NK-92 treated with Interleukin-12 subunit alpha and Interleukin-12 subunit beta, amount 100 ng/mL, for 24 hours (cell line): Measurements from ENCODE around the gene DENND2D.
A peak's percentile ranks its signal among the peaks of the same experiment; 100 is the strongest.
"Not testable (repeated sequence)": the region's sequence is repeated elsewhere in the genome, so short reads cannot be mapped to it uniquely, and the experiment has no call there.

Experiments
- DNase-seq: peaks from one replicate; lab custom pipeline; 2025; lab: John Stamatoyannopoulos, UW

DENND2D gene

DNA sequence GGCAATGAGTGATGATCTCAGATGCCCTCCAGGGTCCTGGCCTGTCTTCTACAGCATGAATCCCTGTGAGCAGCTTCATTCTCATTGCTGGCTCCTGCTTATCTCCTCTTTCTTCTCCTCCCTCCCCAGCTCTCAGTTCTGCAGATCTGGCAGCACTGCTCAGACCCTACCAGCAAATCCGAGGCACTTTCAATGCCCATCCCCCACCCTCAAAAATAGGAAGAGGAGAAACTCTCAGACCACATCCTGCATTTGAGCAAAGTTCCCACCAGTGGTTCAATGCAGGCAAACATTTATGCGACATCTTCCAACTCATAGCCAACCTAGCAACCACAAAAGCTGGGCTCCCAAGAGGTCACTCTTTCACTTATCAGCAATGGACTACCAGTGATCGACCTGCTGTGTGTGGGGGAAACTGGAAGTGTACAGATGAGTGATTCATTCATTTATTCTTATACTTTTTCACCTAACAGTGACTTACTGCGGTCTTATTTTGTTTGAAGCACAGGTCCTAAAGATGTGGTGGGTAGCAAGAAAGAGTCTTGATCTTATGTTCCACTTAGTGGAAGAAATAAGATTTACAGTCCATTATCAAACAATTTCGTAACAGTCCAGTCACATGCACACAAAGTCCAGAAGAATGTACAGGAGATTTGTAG is 21.3 kb upstream of the DENND2D start:
- DNase-seq, result peak; percentile 54

- no peak for DNase-seq
Observed at GRCh38 chr1:111221276-111221632, 20.8 kb upstream of the DENND2D start.

GRCh38 chr1:111220302-111220890 is 19.9 kb upstream of the DENND2D start:
- no peak for DNase-seq

DNA sequence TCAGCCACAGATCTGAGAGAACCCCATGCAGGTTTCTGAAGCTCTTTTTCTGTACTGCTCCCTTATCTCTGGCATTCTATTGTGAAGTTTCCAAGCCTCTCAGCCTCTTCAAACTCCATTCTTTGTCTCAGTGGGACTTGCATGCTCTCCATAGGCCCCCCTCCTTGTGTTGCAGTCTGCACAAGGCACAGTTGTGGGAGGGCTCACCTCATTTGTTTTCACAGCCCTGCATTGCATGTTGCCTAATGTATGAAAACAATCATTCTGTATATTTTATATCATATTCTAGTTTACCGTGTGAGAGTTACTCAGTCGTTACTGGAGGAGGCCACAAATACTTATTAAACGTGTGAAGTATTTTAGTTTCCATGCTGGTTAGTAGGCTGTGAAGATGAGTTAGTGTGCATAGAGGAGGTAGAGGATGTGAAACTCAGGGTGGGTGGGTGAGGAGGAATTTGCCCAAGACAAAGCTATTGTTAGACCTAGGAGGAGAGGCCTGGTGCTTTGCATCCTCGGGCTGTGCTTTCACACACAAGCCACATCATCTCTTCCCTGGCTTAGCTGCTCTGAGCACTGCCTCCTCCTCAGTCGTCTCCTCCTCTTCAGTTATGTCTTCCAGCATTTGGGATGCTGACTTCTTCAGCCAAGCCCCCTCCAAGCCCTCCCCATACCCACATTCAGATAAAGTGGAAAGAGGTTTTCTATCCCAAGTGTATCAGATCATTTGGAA is 19.3 kb upstream of the DENND2D start:
- peak; percentile 37 for DNase-seq

GRCh38 chr1:111218701-111219556 is 18.5 kb upstream of the DENND2D start:
- DNase-seq, result no peak

DNA sequence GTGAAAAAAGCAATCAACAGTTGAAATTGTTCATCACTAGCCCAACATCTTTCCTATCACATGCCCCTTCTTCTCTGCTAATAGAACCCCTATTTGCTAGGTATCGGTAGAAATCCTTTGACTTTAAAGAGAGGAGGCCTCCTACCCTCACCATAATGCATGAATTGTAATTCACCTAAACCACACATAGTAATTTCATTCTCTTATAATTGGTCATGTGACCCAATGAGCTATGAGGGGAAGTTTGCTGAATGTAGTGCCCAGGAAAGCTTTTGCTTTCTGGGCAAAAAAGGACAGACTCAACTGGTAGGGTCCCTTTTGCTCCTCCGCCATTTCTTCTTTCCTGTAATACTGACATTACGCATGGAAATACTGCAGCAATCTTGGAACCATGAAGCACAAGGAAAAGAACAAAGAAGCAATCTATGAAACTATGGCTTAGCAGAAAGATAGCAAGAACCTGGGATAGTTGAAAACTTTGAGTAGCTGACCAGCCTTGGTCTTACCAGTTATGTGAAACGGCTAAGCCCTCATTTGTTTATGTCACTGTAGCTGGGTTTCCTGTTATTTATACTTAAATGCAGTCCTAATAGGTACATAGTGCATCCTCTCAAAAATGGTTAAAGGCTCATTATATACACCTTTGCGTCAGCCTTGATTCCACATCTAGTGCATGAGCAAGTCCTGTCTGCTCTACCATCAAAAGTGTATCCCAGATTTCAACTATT is 16.9 kb upstream of the DENND2D start:
- no peak for DNase-seq

- DNase-seq, result no peak
Observed at GRCh38 chr1:111216751-111217150, 16.3 kb upstream of the DENND2D start.

- DNase-seq, result not testable (repeated sequence)
Observed at GRCh38 chr1:111215285-111215684, 14.8 kb upstream of the DENND2D start.

GRCh38 chr1:111214884-111215283 is 14.4 kb upstream of the DENND2D start:
- no peak for DNase-seq

DNA sequence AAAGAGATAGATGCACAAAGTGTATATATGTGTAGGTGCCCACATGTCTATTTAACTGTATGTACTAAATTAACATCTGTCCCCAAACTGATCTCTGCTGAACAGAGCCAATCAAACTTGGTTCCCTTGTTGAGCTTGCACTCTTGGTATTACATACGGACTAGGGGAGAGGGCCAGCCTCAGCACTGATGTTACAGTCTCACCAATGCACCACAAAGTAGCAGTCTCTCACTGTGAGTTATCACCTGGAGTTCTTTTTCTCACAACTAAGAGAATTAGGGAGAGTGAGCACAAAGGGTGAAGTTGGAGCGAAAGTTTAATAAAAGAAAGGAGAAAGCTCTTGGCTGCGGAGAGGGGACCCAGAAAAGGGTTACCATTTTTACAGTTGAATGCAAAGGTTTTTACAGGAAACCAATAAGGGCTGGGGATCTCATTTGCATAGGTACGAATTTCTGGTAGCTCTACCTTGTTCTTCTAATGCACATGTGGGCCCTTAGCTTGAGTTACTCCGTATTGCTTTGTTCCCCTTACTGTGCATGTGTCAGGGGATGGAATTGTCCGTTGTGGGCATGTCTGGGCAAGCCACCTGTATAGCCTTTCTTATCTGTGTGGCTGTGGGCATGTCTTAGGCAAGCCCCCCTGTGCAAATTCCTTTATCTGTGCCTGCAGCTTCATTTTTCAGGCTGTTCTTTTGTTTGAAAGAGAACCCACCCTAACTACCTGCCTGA is 13.8 kb upstream of the DENND2D start:
- no peak for DNase-seq

DNA sequence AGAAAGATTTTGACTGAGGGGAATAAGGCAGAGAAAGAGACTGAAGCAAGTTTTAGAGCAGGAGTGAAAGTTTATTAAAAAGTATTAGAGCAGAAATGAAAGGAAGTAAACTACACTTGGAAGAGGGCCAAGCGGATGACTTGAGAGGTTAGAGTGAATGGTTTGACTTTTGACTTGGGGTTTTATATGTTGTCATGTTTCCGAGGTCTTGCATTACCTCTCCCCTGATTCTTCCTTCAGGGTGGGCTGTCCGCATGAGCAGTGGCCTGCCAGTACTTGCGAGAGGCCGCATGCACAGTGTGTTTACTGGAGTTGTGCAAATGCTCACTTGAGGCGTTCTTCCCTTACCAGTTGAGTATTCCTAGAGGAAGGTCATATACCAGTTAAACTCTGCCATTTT is 13.0 kb upstream of the DENND2D start:
- no peak for DNase-seq

DNA sequence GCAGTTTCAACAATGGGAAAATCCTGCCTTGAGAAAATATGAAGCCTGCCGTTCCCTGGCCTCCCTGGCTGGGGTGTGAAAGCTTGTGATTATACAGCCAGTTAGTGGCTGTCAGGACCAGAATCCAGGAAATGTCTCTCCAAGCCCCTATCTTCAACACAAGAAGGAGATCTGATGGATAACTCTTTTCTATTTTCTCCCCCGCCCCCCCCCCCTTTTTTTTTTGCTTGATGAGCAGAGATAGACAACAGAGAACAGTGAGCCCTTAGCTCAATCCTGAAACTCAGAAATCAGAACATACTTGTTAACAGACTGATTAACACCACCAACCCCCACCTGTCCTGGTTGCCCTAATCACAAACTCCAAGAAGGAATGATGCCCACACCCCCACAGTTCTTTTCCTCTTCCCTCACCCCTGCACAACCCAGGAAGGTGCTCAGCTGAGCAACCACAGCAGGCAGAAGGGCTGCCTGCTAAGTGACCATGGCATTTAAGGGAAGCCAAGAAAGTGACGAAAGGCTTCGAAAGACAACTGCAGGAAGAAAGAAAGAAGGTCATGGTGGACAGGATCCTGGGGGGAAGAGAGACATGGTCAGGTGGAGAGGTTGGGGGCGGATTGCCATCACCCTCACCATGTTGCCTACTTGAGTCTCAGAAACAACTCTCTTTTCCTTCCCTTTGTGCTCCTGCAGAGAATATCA is 12.3 kb upstream of the DENND2D start:
- no peak for DNase-seq

DNA sequence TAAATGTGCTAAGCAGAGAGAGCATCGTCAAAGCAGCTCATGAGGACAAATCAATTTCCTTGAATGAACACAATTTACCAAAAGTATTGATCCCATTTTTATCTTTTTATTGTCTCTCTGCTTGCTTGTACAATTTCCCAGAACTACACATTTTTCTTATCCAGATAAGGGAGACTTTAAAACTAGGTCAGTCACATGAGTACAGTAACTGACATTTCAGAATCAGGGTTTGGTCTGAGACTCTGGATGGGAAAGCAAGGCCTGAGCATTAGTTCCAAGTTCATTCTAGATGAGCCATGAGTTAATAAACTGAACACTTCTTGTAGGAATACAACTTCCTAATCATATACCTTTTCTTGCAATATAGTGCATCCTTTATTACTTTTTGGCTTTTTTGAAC is 11.5 kb upstream of the DENND2D start:
- no peak for DNase-seq

DNA sequence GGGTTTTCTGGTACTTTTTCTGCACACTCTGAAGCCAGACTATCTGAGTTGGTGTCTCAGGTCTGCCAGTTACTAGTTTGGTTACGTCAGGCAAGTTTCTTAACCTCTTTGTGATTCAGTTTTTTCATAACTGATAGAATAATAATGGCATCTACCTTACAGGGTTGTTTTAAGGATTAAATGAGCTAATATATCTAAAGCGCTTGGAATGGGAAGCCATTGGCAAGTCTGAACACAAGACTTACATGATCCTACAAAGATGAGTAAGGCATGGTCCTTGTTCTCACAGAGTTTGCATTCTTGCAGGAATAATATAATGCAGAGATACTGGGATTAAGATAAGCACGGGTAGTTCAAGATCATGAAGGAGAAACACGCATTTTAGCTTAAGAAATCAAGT is 9.2 kb upstream of the DENND2D start:
- DNase-seq, result no peak

GRCh38 chr1:111208921-111209320 is 8.5 kb upstream of the DENND2D start:
- DNase-seq, result no peak

DNA sequence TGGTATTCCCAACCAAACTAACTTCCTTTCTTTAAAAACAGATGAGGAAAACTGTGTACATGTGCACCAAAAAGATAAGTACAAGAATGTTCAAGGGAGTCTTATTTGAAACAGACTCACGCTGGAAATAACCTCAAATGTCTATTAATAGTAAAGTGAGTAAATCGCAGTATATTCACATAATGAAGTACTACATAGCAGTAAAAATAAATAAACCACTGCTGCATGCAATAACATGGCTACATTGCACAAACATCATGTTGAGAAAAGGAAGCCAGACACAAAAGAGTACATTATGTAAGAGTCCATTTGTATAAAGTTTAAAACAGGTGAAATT is 5.2 kb upstream of the DENND2D start:
- no peak for DNase-seq

GRCh38 chr1:111204983-111205713 is 4.7 kb upstream of the DENND2D start:
- DNase-seq, result no peak

DNA sequence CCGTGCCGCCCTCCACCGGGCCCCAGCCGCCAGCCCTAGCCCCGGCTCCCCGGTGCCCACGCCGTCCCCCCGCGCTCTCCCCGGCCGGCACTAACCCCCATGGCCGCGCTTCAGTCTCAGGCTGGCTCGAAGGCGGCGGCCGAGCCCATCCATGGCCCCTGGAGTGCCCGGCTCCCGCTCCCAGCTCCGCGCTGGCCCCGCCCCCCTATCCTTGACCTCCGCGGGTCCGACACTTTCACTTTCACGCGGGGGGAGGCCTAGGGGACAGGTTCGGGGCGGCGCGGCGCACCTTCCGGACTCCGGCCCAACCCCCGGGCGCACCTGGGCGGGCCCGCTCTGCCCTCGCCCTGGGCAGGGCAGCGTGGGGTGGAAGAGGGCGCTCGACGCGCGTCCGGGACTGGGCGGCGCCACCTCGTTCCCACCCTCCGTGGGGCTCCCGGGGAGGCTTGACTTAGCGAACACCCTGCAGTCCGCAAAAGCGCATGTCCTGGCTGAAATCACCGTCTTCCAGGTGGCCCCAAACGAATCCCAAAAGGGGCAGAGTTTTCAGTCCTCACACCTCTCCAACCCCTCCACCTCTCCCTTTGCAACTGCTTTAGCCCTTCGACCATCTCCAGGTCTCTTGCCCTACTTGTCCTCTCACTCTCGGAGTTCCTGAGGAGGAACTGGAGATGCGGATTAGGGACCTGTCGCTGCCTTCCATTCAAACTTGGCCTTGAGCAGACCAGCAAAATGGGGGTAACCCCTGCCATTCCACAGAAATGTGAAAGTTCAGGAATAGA is 3.9 kb upstream of the DENND2D start:
- DNase-seq, result peak; percentile 74

- DNase-seq, result peak; percentile 91
Observed at GRCh38 chr1:111203681-111204200, 3.3 kb upstream of the DENND2D start.
